HG03565 (cell line): ENCODE results near the gene SAA1.

ENCODE experiments used
- ATAC-seq: cut with Tn5 transposase; IDR thresholded peaks from one replicate; pipeline ENCODE4 v1.9.1; 2021; ENCODE audit warnings: mild to moderate bottlenecking, moderate library complexity; ENCODE audit not compliant: unreplicated experiment

SAA1 gene

DNA sequence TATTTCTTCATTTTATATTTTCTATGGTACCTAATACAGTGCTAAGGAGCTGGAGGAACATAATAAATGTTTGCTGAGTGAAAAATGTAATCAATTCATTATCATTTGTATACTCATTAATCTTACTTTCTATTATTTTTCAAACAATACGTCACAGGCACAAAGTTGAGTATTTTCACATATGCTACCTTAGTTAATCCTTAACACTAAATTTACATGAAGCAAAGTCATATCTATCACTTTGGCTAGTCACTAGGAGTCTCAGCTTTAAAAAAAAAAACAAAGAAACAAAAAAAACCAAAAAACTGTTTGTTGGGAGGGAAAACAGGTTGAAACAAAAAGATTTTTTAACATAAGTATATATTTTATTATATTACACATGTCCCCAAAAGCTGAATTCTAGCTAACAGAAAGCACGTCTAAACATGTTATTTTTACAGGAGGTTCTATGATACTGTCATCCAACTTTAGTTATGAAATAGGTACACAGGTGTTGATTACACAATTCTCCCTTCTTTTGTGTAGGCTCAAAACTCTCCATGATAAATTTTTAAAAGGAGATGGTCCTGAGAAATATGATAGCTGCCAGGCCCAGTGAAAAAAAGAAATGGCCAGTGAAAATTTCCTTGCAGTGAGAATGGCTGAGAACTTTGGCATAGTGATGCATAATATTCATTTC lies 41.5 kb downstream of the SAA1 start:
- ATAC-seq: no peak

- ATAC-seq: no peak
Observed at GRCh38 chr11:18308242-18308641, 42.2 kb downstream of the SAA1 start.

GRCh38 chr11:18309691-18310090 lies 43.6 kb downstream of the SAA1 start:
- no peak for ATAC-seq

- ATAC-seq: peak; percentile 59
Observed at GRCh38 chr11:18310800-18311340, 44.8 kb downstream of the SAA1 start.

GRCh38 chr11:18312012-18312411 lies 45.9 kb downstream of the SAA1 start:
- no peak for ATAC-seq

DNA sequence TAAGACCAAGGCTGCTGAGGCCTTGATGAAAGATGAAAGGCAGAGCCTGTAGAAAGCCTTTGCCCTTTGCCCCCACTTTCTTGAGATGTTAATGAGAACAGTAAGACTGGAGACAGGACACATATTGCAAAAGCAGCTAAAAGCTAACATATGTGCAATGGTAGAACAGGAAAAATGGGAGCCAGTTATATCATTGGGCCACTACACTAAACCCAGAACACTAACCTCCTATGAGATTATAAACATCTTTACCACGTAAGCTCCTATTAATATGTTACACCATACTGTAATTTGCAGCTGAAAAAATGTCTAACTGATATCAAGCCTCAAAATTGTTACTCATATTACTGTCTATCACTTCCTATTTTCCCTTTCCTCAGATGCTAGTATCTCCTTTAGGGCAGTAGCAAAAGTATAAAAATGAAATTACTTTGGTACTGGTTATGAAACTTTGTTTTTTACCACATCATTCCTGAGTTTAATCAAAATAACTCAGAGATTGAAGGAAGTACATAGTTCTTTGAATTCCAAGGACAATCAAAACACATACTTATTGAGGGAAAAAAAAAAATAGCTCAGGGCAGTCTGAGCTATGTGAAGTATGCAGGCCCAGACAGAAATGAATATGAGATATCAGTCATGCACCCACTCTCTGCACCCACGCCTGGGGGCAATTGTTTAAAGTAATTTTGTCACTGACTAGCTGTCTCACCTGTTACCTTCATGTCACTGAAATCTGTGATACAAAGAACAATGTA lies 46.8 kb downstream of the SAA1 start:
- no peak for ATAC-seq

GRCh38 chr11:18313965-18314763 lies 48.1 kb downstream of the SAA1 start:
- ATAC-seq: no peak

- ATAC-seq: no peak
Observed at GRCh38 chr11:18314784-18315523, 48.9 kb downstream of the SAA1 start.

- no peak for ATAC-seq
Observed at GRCh38 chr11:18315893-18316292, 49.8 kb downstream of the SAA1 start.

DNA sequence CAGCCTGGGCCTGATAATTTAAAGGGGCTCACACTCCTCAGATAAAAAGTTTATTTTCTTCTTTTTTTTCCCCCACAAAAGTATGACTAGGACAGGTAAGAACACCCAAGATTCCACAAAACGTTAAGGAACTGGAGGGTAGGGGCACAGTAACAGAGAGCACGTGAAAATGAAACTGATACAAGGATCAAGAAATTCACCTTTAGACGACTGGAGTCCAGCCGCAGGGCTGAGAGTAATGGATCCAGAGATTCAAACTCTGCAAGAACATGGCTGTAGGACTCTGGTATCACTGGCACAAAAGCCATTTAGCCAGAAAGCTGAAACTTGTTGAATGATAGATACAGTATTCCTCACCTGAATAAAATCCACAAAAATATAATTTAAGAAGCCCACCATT lies 51.5 kb downstream of the SAA1 start:
- ATAC-seq: no peak
